ENCODE data around the gene PRSS22.

GRCh38 chr16:2843526-2843925, 14.4 kb downstream of the PRSS22 start:
- no peak for TF ChIP-seq CTCF (IDR thresholded peaks at IDR 0.05 in 4 of 5, conservative IDR thresholded peaks at IDR 0.05 in 1 of 5)
- TF ChIP-seq POLR2A (IDR thresholded peaks at IDR 0.05) = no peak
